Brain pericyte (primary cell): ENCODE results near the gene SCGB2A2.

Experiments used
- DNase-seq: peaks from one replicate; pipeline ENCODE4 v3.0.0-alpha.2; 2012; ENCODE audit warnings: low read depth, low spot score

Gene SCGB2A2

GRCh38 chr11:62269654-62270278 lies at the start of gene SCGB2A2:
SCGB2A2 (plus strand) TSS chr11:62270158; CDS start chr11:62270217, 59 bp downstream.
- DNase-seq, result no peak

- DNase-seq, result no peak
Observed at GRCh38 chr11:62221498-62221897, 48.5 kb upstream of the SCGB2A2 start.

DNA sequence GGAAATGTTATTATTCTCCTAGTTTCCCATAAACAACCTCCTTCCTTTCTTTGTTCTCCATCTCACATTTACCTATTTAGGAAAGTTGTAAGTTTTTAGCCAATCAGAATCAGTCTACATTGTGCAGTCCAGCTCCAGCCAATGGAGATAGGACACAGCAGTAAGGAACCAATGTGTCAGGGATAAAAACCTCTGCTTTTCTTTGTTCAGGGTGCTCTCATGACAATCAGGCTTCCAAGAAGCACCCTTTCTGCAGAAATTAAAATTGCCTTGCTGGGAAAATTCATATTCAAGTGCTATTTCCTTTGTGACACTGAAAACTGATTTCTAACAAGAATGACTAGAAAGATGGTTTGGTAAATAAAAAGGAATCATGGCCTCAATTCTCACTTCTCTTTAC lies 46.9 kb upstream of the SCGB2A2 start:
- no peak for DNase-seq

- DNase-seq, result no peak
Observed at GRCh38 chr11:62233730-62234129, 36.2 kb upstream of the SCGB2A2 start.

- DNase-seq, result no peak
Observed at GRCh38 chr11:62236187-62236586, 33.8 kb upstream of the SCGB2A2 start.

DNA sequence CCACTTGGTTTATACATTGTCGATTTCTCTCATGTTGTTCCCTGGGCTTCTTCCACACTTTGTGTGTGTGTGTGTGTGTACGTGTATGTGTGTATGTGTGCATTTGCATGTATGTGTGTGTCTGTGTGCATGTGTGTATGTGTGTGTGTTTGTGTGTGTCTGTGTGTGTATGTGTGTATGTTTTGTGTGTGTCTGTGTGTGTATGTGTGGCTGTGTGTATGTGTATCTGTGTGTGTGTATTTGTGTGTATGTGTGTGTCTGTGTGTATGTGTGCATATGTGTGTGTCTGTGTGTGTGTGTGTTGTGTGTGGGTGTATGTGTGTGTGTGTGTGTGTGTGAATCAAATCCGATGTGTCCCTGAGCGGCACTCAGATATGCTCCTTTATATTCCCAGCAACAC lies 32.5 kb upstream of the SCGB2A2 start:
- no peak for DNase-seq

- DNase-seq, result no peak
Observed at GRCh38 chr11:62238151-62238550, 31.8 kb upstream of the SCGB2A2 start.

GRCh38 chr11:62241095-62241494 lies 28.9 kb upstream of the SCGB2A2 start:
- DNase-seq, result no peak

DNA sequence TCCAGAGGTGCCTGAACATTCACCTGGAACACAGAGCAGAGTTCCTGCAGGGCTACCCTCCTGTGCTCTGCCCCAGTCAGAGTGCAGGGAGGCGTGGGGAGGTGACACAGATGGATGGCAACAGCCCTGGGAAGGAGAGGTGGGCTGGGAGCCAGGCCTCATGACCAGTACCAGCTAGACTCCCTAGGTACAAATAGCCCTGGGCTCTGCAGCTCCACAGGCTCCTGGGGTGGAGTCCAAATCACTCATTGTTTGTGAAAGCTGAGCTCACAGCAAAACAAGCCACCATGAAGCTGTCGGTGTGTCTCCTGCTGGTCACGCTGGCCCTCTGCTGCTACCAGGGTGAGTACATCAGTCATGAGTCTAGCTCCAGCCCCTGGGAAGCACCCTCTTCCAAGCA lies 27.9 kb upstream of the SCGB2A2 start, which contains the start of gene SCGB1D2:
Gene SCGB1D2, plus strand, starts transcription at position 219 of the 400 bp plus-strand sequence. Its CDS starts 69 bp downstream, at position 288.
- no peak for DNase-seq

DNA sequence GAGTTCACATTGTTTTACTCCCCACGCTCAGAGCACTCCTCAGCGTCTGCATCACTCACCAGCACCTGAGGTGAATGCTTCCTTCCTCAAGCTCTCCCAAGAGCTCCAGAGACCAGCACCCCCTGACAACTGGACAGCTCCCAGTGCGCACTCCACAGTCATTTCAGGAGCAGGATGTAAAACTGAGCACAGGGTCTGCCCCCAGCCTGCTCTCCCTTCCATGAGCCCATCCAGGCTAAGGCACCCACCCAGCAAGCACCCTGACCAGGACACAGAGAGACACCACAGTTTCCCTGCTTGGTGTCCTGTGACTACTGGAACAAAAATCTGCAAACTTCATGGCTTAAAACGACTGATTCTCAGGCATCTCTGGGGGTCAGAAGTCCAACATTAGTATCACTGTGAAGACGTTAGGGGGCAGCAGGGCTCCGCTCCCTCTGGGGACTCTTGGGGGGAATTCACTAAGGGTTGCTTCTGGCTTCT lies 24.6 kb upstream of the SCGB2A2 start:
- no peak for DNase-seq

DNA sequence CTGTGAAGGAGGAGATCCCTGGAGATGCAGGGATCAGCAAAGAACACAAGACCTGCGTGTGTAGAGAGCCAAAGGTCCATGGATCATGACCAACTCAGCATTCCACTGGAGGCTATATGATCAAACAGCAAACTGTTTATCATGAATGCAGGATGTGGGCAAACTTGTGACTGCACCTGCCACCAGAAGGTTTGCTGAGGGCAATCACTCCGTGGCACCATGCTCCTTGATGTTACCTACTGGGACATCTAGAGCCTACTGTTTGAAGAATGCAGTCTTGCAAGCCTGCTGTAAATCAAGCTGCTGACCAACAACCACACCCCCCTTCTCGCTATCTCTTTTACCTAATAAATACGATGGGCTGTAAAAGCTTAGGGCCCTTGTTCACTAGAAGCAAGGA lies 18.3 kb upstream of the SCGB2A2 start:
- DNase-seq, result no peak

DNA sequence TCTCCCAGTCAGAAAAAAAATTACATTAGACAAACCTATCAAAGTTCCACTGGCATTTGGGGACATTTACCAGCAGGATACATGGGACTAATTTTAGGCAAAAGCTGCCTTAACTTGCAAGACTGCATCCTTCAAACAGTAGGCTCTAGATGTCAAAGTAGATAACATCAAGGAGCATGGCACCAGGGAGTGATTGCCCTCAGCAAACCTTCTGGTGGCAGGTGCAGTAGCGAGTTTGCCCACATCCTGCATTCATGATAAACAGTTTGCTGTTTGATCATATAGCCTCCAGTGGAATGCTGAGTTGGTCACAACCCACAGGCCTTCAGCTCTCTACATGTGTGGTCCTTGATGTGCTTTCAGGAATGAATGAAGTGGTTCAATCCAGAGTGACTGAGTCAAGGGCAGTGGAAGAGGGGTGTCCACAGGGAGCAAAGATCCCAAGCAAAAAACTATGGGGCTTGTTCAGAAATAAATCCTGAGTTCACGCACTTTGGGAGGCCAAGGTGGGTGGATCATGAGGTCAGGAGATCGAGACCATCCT lies 15.9 kb upstream of the SCGB2A2 start:
- DNase-seq, result no peak

GRCh38 chr11:62256281-62256680 lies 13.7 kb upstream of the SCGB2A2 start:
- DNase-seq, result no peak

- DNase-seq, result no peak
Observed at GRCh38 chr11:62260261-62260953, 9.6 kb upstream of the SCGB2A2 start.

GRCh38 chr11:62264004-62264403 lies 6.0 kb upstream of the SCGB2A2 start:
- no peak for DNase-seq

DNA sequence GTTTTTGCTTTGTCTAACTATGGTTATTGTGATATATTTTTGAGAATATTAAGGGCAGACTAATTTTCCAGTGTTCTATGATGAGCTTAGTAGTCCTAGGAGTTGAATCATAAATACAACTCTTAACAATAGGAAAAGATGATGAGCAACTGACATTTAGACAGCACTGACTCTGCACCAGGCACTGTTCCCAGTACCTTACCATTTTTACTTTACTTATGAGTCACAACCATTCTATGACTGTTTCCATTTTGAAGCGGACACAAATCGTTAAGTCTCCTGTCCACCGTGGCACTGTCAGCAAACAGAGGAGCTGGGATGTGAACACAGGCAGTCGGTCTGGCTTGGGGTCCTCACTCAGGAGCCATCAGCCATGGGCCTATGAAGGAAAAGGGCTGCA lies 3.4 kb upstream of the SCGB2A2 start:
- no peak for DNase-seq

DNA sequence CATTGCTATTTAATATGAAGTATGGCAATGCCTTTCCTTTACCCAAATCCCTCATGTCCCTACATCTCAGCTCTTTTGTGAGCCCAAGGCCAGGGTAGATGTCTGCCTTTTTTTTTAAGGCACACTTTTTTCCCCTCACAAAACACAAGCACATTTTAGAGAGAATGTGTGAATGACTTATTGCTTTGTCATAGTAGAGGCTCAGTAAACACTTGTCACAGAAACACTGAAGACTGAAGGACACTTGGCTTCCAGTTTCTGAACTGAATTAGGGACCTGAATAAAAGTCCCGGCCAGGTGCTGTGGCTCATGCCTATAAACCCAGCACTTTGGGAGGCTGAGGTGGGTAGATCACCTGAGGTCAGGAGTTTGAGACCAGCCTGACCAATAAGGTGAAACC lies 2.9 kb upstream of the SCGB2A2 start:
- no peak for DNase-seq

- no peak for DNase-seq
Observed at GRCh38 chr11:62267576-62267975, 2.4 kb upstream of the SCGB2A2 start.

DNA sequence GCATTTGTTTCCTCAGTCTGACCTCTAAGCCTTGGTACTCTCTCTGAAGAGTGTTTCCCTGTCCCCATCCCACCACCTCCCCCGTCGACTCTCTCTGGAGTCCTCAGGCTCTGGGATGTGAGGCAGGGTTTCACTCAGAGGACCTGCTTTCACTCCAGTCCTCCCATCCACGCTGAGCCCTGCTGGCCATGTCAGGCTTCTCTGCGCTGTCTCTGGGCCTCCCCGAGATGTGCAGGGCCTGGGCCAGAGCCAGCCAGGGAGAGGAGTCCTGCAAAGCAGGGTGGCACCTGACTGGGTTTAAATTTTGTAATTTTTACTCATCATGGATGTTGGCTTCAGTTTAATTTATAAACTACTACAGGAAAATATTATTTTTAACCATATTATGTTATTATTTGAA lies 3.3 kb downstream of the SCGB2A2 start:
- no peak for DNase-seq

- DNase-seq, result no peak
Observed at GRCh38 chr11:62273789-62274275, 3.9 kb downstream of the SCGB2A2 start.

GRCh38 chr11:62280452-62280851 lies 10.5 kb downstream of the SCGB2A2 start:
- DNase-seq, result no peak

DNA sequence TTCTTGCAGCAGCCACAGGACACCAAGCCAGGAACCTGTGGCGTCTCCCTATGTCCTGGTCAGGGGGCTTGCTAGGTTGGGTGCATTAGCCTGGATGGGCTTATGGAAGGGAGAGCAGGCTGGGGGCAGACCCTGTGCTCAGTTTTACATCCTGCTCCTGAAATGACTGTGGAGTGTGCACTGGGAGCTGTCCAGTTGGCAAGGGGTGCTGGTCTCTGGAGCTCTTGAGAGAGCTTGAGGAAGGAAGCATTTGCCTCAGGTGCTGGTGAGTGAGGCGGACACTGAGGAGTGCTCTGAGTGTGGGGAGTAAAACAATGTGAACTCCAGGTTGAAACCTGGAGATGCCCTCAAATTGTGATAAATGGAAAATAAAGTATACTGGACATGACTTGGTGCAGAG lies 25.5 kb downstream of the SCGB2A2 start:
- no peak for DNase-seq

GRCh38 chr11:62298975-62299374 lies 29.0 kb downstream of the SCGB2A2 start, which contains the start of gene SCGB1D4:
SCGB1D4 (minus strand) TSS chr11:62299075; CDS start chr11:62299010, 65 bp downstream.
- no peak for DNase-seq
